Brain microvascular endothelial cell (primary cell): ENCODE results near the gene CARF.

Experiments
- DNase-seq: peaks from one replicate; pipeline ENCODE4 v3.0.0-alpha.2; 2020
- H3K27ac ChIP-seq: fragments of 250-450 bp; sonication (Bioruptor Pico); 2 replicates; pipeline ENCODE4 v1.5.1; 2020; ENCODE audit warnings: mild to moderate bottlenecking, moderate library complexity
- H3K27me3 ChIP-seq: fragments of 250-450 bp; sonication (Bioruptor Pico); replicated peaks from 2 replicates; pipeline ENCODE4 v1.5.1; 2020; ENCODE audit warnings: mild to moderate bottlenecking
- H3K36me3 ChIP-seq: fragments of 250-450 bp; sonication (Bioruptor Pico); replicated peaks from 2 replicates; pipeline ENCODE4 v1.5.1; 2020; ENCODE audit warnings: mild to moderate bottlenecking
- H3K4me3 ChIP-seq: 2 replicates; pipeline ENCODE4 v1.5.1; 2011; ENCODE audit warnings: low read depth, mild to moderate bottlenecking, control low read depth, low read length, moderate library complexity
- in situ Hi-C: cut with HindIII; loops from 2 replicates; pipeline ENCODE4 v1.10.0; 2017; ENCODE audit warnings: low sequenced_read_pairs, low pct_ligation_motif_present
- TF ChIP-seq, protein P1 (sequence below): IDR thresholded peaks from 2 replicates; pipeline ENCODE4 v1.5.1; 2011; ENCODE audit warnings: low read depth, mild to moderate bottlenecking, moderate library complexity, low read length, control low read depth, inconsistent platforms; ENCODE audit errors: missing control alignments

The CARF gene

DNA sequence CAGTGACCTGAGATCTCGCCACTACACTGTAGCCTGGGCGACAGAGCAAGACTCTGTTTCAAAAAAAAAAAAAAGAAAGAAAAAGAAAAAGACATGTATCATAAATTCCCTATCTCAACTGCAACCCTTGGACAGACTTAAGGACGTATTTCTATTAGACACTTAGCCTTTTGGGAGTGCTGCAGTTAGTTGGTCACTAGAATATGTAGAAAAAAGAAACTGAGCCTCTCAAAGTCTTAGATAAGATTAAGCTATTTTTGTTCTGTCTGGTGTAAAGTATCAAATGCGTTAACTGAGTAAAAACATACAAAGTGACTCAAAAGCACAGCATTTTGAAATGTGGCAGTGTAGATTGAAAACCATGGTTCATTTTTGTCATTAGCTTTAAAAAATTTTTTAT is 109.9 kb downstream of the CARF start:
- H3K4me3 ChIP-seq, result no peak overlapping the region
- in situ Hi-C loops, result no loop called here

DNA sequence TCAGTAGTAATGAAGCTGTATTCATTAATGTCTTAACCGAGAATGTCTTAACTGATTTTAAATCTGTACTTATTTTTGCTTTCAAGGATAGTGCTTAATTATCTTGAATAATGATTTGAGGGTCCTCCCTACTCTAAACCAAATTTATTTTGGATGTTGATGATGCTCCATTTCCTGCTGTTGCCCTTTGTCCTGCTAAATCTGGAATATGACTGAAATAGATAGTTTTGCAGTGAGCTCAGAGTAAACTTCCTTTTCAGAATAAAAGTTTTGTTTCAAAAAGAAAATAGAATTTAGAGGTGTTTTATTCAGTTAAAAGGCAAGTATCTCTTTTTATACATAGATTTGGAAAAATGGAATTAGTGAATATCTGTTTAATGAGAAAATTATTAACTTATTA is 110.7 kb downstream of the CARF start:
- TF ChIP-seq, protein P1, sequence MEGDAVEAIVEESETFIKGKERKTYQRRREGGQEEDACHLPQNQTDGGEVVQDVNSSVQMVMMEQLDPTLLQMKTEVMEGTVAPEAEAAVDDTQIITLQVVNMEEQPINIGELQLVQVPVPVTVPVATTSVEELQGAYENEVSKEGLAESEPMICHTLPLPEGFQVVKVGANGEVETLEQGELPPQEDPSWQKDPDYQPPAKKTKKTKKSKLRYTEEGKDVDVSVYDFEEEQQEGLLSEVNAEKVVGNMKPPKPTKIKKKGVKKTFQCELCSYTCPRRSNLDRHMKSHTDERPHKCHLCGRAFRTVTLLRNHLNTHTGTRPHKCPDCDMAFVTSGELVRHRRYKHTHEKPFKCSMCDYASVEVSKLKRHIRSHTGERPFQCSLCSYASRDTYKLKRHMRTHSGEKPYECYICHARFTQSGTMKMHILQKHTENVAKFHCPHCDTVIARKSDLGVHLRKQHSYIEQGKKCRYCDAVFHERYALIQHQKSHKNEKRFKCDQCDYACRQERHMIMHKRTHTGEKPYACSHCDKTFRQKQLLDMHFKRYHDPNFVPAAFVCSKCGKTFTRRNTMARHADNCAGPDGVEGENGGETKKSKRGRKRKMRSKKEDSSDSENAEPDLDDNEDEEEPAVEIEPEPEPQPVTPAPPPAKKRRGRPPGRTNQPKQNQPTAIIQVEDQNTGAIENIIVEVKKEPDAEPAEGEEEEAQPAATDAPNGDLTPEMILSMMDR, result no peak
- Histone ChIP-seq H3K36me3 (no peaks in the 10 kb centered on the region), H3K27me3 (no peaks in the 10 kb centered on the region), H3K4me3 (no peak overlapping the region), H3K27ac (peak overlapping the region; percentile 1)
- in situ Hi-C loops, result no loop called here
- no peak for DNase-seq

More for the DNA sequence above, 109.9 kb downstream of the CARF start:
- TF ChIP-seq, protein P1, result no peak
- DNase-seq, result peak; percentile 17
- no peaks in the 10 kb centered on the region for H3K27me3 ChIP-seq
- H3K27ac ChIP-seq, result peak overlapping the region; percentile 1
- H3K36me3 ChIP-seq, result no peaks in the 10 kb centered on the region

DNA sequence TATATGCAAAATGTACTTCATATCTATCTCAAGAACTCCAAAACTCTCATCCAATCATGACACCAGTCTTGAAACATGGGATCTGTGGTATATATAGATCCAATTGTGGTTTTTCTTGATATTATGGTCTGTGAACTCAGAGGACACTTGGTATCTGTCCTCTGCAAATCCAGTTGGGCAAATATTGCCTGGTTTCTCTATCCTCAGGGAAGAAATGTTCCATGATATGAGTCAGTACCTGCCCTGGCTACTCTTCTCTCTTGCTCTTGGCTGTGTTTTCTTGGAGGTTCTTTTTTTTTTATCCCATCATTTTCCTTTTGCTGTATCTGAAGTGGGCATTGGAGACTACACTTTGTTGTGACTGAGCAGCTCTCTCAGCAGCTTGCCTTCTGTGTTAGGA is 113.5 kb downstream of the CARF start:
- no peak for DNase-seq
- Histone ChIP-seq H3K27ac (no peak overlapping the region), H3K4me3 (no peak overlapping the region), H3K27me3 (no peaks in the 10 kb centered on the region), H3K36me3 (no peaks in the 10 kb centered on the region)
- in situ Hi-C loops, result no loop called here
- TF ChIP-seq, protein P1, result no peak

DNA sequence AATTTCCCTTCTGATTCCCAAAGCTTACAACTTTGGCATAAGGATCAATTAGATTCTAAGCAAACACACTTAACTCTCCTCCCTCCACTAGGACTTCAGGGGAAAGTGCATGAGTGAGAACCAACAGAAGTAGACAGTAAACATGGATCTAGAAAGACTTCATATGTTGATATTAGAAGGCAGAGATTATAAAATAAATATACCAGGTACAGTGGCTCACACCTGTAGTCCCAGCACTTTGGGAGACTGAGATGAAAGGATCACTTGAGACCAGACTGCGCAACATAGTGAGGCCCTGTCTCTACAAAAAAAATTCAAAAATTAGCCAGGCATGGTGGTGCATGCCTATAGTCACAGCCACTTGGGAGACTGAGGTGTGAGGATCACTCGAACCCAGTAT is 118.5 kb downstream of the CARF start:
- TF ChIP-seq, protein P1, result no peak
- Histone ChIP-seq H3K27ac (no peak overlapping the region), H3K27me3 (no peaks in the 10 kb centered on the region), H3K36me3 (no peaks in the 10 kb centered on the region), H3K4me3 (no peak overlapping the region)
- no peak for DNase-seq
- in situ Hi-C loops, result no loop called here

DNA sequence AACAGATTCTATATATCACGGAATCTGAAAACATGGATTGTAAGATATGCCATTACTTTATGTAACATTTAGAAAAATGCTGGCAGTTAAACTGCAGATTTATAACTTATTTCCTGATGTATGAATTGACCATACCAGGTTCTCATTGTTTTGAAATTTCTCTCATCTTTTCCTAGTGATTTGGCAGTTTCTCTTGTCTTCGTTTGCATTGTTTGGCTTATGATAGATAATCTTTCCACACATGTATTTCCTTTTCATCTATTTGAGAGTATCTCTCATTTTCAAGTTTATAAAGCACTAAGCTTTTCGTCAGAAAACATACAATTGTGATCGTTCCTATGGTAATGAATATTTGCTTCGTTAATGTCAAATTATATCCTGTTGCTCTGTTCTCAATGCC is 118.9 kb downstream of the CARF start:
- H3K27ac ChIP-seq, result no peak overlapping the region
- H3K27me3 ChIP-seq, result no peaks in the 10 kb centered on the region
- in situ Hi-C loops, result no loop called here
- H3K36me3 ChIP-seq, result no peaks in the 10 kb centered on the region
- no peak overlapping the region for H3K4me3 ChIP-seq
- TF ChIP-seq, protein P1, result no peak
- DNase-seq, result no peak

DNA sequence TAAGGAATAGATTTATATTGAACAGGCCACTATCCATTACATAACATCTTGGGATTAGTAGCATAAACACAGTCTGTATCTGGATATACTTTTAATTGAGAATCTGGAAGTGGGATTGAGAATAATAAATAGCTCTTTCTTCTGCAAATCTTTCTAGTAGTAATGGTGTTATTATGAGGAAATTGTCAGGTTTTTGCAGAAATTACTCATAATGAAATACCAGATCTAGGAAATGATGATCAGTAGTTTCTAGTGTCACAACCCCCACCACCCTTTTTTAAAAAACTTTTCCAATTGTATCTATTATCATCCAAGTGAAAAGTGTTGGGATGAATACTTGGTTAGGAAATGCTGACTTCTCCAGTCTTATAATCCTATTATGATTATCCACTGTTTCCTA is 121.3 kb downstream of the CARF start:
- DNase-seq, result no peak
- no peaks in the 10 kb centered on the region for H3K27me3 ChIP-seq
- H3K36me3 ChIP-seq, result no peaks in the 10 kb centered on the region
- no peak overlapping the region for H3K27ac ChIP-seq
- in situ Hi-C loops, result no loop called here
- TF ChIP-seq, protein P1, result no peak
- H3K4me3 ChIP-seq, result no peak overlapping the region
